Upper lobe of left lung (tissue), 4 donors: ENCODE results near the gene CEP95.

ENCODE experiments used
- POLR2A ChIP-seq, 4 donors: fragments of 450-650 bp; IDR thresholded peaks; one replicate each; pipeline ENCODE4 v1.5.1; 2016 to 2017; ENCODE audit warnings: antibody characterized with exemption in 4 of 4, mild to moderate bottlenecking in 2 of 4
- TF ChIP-seq, protein P1 (sequence below), 6 experiments: fragments of 450-650 bp in 4 of 6; fragments of 200-600 bp in 2 of 6; sonication (generic) in 2 of 6; IDR thresholded peaks; one replicate each; pipeline ENCODE4 v1.5.1; 2016 to 2019; ENCODE audit warnings: antibody characterized with exemption in 6 of 6

DNA sequence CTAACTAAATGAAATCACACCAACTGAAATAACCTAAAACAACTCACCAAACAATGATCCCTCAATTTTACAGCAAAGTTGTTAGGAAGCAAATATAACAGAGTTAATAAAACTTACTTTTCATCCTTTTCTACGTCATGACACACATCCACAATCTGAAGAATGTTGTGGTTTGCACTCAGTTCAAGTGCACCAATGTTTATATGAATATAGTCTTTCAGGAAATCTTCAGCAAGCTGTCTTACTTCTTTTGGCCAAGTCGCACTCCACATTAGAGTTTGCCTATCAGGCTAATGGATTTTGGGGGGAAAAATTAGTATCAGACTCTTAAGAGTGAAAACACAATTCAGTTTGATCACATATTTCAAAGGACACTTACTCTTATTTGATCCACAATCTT is 4.0 kb upstream of the CEP95 start:
- TF ChIP-seq, protein P1, sequence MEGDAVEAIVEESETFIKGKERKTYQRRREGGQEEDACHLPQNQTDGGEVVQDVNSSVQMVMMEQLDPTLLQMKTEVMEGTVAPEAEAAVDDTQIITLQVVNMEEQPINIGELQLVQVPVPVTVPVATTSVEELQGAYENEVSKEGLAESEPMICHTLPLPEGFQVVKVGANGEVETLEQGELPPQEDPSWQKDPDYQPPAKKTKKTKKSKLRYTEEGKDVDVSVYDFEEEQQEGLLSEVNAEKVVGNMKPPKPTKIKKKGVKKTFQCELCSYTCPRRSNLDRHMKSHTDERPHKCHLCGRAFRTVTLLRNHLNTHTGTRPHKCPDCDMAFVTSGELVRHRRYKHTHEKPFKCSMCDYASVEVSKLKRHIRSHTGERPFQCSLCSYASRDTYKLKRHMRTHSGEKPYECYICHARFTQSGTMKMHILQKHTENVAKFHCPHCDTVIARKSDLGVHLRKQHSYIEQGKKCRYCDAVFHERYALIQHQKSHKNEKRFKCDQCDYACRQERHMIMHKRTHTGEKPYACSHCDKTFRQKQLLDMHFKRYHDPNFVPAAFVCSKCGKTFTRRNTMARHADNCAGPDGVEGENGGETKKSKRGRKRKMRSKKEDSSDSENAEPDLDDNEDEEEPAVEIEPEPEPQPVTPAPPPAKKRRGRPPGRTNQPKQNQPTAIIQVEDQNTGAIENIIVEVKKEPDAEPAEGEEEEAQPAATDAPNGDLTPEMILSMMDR (IDR thresholded peaks at IDR 0.05) = no peak
- no peak for TF ChIP-seq POLR2A (IDR thresholded peaks at IDR 0.05)
